Astrocyte (in vitro differentiated cells and primary cell): ENCODE measurements around the gene CNTNAP5.

Source experiments
- EZH2 ChIP-seq: IDR thresholded peaks from 2 replicates; pipeline ENCODE4 v1.6.1; 2012; ENCODE audit warnings: mild to moderate bottlenecking, low read length, inconsistent platforms; ENCODE audit not compliant: insufficient read depth
- TF ChIP-seq, protein P1 (sequence below): IDR thresholded peaks from 2 replicates; pipeline ENCODE4 v1.5.1; 2011; ENCODE audit warnings: low read depth, mild to moderate bottlenecking, inconsistent platforms, low read length, moderate library complexity; ENCODE audit not compliant: insufficient read depth

DNA sequence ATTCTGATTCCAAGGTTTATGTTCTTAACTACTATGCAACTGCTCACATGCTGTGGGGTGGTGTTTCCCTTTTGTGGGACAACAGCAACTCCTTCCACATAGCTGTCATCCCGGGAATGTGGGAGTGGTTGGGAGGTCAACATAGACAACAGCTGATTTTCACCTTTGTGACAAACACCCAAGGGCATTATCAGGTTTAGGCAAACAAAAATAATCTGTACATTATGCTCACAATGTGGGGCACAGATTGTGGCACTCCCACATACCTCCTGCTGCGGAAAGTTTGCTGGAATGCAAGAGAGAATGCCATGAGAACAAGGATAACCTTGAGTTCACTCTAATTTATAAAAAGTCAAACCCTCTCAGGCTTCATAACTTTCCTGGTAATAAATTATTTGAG lies 582.6 kb downstream of the CNTNAP5 start:
- TF ChIP-seq, protein P1, sequence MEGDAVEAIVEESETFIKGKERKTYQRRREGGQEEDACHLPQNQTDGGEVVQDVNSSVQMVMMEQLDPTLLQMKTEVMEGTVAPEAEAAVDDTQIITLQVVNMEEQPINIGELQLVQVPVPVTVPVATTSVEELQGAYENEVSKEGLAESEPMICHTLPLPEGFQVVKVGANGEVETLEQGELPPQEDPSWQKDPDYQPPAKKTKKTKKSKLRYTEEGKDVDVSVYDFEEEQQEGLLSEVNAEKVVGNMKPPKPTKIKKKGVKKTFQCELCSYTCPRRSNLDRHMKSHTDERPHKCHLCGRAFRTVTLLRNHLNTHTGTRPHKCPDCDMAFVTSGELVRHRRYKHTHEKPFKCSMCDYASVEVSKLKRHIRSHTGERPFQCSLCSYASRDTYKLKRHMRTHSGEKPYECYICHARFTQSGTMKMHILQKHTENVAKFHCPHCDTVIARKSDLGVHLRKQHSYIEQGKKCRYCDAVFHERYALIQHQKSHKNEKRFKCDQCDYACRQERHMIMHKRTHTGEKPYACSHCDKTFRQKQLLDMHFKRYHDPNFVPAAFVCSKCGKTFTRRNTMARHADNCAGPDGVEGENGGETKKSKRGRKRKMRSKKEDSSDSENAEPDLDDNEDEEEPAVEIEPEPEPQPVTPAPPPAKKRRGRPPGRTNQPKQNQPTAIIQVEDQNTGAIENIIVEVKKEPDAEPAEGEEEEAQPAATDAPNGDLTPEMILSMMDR, result no peak
- TF ChIP-seq EZH2, result no peak
